Mesendoderm (in vitro differentiated cells): ENCODE results near the gene SRMS.
"Not testable (repeated sequence)": the region's sequence is repeated elsewhere in the genome, so short reads cannot be mapped to it uniquely, and the experiment has no call there.

Source experiments
- DNase-seq: peaks from one replicate; pipeline ENCODE4 v3.0.0; 2013
- H2AK5ac ChIP-seq: 2 replicates; pipeline ENCODE4 v1.6.1; 2013; ENCODE audit warnings: low read length, inconsistent platforms
- H2BK120ac ChIP-seq: 2 replicates; pipeline ENCODE4 v1.6.1; 2013; ENCODE audit warnings: low read depth, mild to moderate bottlenecking, low read length, moderate library complexity, mixed read lengths
- H2BK15ac ChIP-seq: replicated peaks from 2 replicates; pipeline ENCODE4 v1.6.1; 2013; ENCODE audit warnings: low read depth, mild to moderate bottlenecking, moderate library complexity
- H2BK5ac ChIP-seq: 2 replicates; pipeline ENCODE4 v1.6.1; 2013; ENCODE audit warnings: low read length, inconsistent platforms
- H3K18ac ChIP-seq: 2 replicates; pipeline ENCODE4 v1.6.1; 2013; ENCODE audit warnings: mild to moderate bottlenecking, low read length, mixed read lengths
- H3K23ac ChIP-seq: one replicate; pipeline ENCODE4 v1.6.1; 2013; ENCODE audit warnings: low read length
- H3K27ac ChIP-seq: 2 replicates; pipeline ENCODE4 v1.5.1; 2013; ENCODE audit warnings: low read depth, mild to moderate bottlenecking, inconsistent platforms, low read length, moderate library complexity
- H3K27me3 ChIP-seq: 2 replicates; pipeline ENCODE4 v1.6.1; 2013; ENCODE audit warnings: low read length, control low read depth, mild to moderate bottlenecking, inconsistent platforms; ENCODE audit not compliant: insufficient read depth, poor library complexity
- H3K36me3 ChIP-seq: 2 replicates; pipeline ENCODE4 v1.6.1; 2013; ENCODE audit warnings: low read length, inconsistent platforms; ENCODE audit not compliant: control insufficient read depth, insufficient read depth
- H3K4ac ChIP-seq: one replicate; pipeline ENCODE4 v1.6.1; 2013; ENCODE audit warnings: low read depth, mild to moderate bottlenecking, low read length, moderate library complexity
- H3K4me1 ChIP-seq: 2 replicates; pipeline ENCODE4 v1.6.1; 2013; ENCODE audit warnings: low read depth, low read length, inconsistent platforms; ENCODE audit not compliant: control insufficient read depth
- H3K4me2 ChIP-seq: 2 replicates; pipeline ENCODE4 v1.6.1; 2013; ENCODE audit warnings: low read length
- H3K4me3 ChIP-seq: 2 replicates; pipeline ENCODE4 v1.5.1; 2013; ENCODE audit warnings: mild to moderate bottlenecking, low read length
- H3K56ac ChIP-seq: one replicate; pipeline ENCODE4 v1.6.1; 2013; ENCODE audit warnings: low read length
- H3K79me1 ChIP-seq: 2 replicates; pipeline ENCODE4 v1.6.1; 2013; ENCODE audit warnings: low read length, inconsistent platforms
- H3K79me2 ChIP-seq: 2 replicates; pipeline ENCODE4 v1.6.1; 2013; ENCODE audit warnings: mild to moderate bottlenecking, low read length; ENCODE audit not compliant: control insufficient read depth, insufficient read depth
- H3K9ac ChIP-seq: 2 replicates; pipeline ENCODE4 v1.6.1; 2013; ENCODE audit warnings: low read length, inconsistent platforms
- H4K5ac ChIP-seq: one replicate; pipeline ENCODE4 v1.6.1; 2013; ENCODE audit warnings: low read length
- H4K8ac ChIP-seq: one replicate; pipeline ENCODE4 v1.6.1; 2013; ENCODE audit warnings: low read depth, mild to moderate bottlenecking, control low read depth, low read length, moderate library complexity
- WGBS: extraction: QIAGEN DNeasy Blood & Tissue Kit; methylation state at CpG from one replicate; pipeline ENCODE4 v1.1.7; 2013; ENCODE audit warnings: low lambda C conversion rate, missing lambda C conversion rate; ENCODE audit not compliant: insufficient coverage; ENCODE audit errors: extremely low coverage; 5-methylcytosine and 5-hydroxymethylcytosine counted together

Gene SRMS

DNA sequence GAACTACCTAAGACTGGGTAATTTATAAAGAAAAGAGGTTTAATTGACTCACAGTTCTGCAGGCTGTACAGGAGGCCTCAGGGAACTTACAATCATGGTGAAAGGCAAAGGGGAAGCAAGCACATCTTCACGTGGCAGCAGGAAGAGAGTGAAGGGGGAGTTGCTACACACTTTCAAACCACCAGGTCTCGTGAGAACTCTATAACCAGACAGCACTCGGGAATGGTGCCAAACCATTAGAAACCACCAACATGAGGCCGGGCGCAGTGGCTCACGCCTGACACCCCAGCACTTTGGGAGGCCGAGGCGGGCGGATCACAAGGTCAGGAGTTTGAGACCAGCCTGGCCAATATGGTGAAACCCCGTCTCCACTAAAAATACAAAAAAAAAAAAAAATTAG lies 33.0 kb downstream of the SRMS start:
- H2BK5ac ChIP-seq, H3K36me3 ChIP-seq, H3K79me2 ChIP-seq, H3K4ac ChIP-seq, H3K27me3 ChIP-seq, H3K56ac ChIP-seq, H3K18ac ChIP-seq, H3K4me3 ChIP-seq, H2BK15ac ChIP-seq, H2BK120ac ChIP-seq, H3K4me2 ChIP-seq, DNase-seq, H3K9ac ChIP-seq, H4K5ac ChIP-seq, H2AK5ac ChIP-seq, H3K79me1 ChIP-seq, H3K4me1 ChIP-seq, H3K23ac ChIP-seq, H4K8ac ChIP-seq, H3K27ac ChIP-seq: not testable (repeated sequence)
- no CpG with 5 or more reads among the region's 10 CpGs for WGBS

DNA sequence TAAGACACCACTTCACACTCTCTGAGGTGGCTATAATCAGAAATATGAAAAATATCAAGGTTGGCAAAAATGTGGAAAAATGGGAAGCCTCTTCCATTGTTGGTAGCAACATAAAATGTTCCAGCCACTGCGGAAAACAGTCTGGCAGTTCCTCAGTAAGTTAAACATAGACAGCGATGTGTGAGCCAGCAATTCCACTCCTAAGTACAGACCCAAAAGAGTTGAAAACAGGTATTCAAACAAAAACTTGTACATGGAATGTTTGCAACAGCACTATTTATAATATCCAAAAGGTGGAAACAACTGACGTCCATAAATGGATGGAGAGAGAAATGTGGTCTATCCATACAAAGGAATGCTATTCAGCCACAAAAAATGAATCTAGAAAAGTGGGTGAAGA lies 34.3 kb downstream of the SRMS start:
- DNase-seq, result no peak
- no peak overlapping the region for H2BK120ac ChIP-seq
- no peak overlapping the region for H3K27ac ChIP-seq
- H3K9ac ChIP-seq, result no peak overlapping the region
- H3K79me1 ChIP-seq, result no peaks in the 10 kb centered on the region
- no peak overlapping the region for H3K4me3 ChIP-seq
- H4K5ac ChIP-seq, result no peak overlapping the region
- no peak overlapping the region for H3K18ac ChIP-seq
- H3K79me2 ChIP-seq, result no peaks in the 10 kb centered on the region
- no peak overlapping the region for H3K4me2 ChIP-seq
- no peaks in the 10 kb centered on the region for H3K27me3 ChIP-seq
- no peak overlapping the region for H3K4ac ChIP-seq
- no peaks in the 10 kb centered on the region for H3K4me1 ChIP-seq
- H3K36me3 ChIP-seq, result no peaks in the 10 kb centered on the region
- H3K56ac ChIP-seq, result no peak overlapping the region
- H2AK5ac ChIP-seq, result no peak overlapping the region
- no peak overlapping the region for H2BK5ac ChIP-seq
- no peak overlapping the region for H2BK15ac ChIP-seq
- no CpG with 5 or more reads among the region's 3 CpGs for WGBS
- no peak overlapping the region for H3K23ac ChIP-seq
- H4K8ac ChIP-seq, result no peak overlapping the region

DNA sequence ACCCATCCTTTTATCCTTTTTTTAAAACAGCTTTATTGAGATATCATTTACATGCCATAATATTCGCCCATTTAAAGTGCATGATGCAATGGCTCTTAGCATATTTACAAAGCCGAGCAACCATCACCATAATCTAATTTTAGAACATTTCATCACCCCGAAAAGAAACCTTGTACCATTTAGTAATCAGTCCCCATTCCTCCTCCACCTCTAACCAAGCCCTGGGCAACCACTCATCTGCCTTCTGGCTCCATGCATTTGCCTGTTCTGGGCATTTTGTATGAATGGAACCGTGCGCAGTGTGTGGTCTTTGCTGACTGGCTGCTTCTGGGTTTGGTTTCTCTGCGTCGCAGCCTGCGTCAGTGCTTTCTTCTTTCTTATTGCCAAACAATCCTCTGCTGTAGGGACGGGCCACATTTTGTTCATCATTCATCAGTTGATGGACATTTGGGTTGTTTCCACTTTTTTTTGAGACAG lies 38.4 kb downstream of the SRMS start:
- Histone ChIP-seq H3K79me1 (no peaks in the 10 kb centered on the region), H3K18ac (no peak overlapping the region), H3K79me2 (no peaks in the 10 kb centered on the region), H2BK5ac (no peak overlapping the region), H4K8ac (no peak overlapping the region), H3K4ac (no peak overlapping the region), H2BK120ac (no peak overlapping the region), H3K27ac (no peak overlapping the region), H3K56ac (no peak overlapping the region), H3K27me3 (no peaks in the 10 kb centered on the region), H3K4me3 (no peak overlapping the region), H3K36me3 (no peaks in the 10 kb centered on the region), H4K5ac (no peak overlapping the region), H2AK5ac (no peak overlapping the region), H3K9ac (no peak overlapping the region), H3K4me2 (no peak overlapping the region), H3K4me1 (no peaks in the 10 kb centered on the region), H3K23ac (no peak overlapping the region), H2BK15ac (no peak overlapping the region)
- DNase-seq, result no peak
- WGBS, result no CpG with 5 or more reads among the region's 9 CpGs

DNA sequence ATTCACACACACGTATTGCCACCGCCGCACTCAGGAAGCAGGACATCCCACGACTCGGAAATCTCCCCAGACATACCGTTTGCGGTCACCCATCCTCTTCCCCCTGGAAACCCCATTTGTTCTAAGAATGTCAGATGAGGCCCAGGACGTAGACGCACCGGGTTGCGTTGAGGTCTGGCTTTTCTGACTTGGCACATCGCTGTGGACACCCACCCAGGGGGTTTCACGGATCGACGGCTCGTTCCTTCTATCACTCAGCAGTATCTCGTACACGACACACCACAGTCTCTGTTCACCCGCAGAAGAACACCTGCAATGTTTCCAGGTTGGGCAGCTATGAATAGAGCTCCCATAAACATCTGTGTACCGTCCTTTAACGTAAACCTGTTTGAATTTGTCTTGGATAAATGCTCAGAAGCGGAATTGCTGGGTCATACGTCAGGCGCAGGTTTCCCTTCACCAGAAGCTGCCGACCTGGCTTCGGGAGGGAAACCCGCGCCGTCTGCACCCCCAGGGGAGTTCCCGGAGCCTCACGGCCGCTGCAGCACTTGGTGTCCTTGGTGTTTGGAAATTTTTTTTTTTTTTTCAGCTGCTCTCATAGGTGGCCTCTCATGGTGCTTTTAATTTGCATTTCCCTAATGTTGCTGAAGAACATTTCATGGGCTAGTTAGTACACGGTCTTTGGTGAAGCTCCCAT lies 39.3 kb downstream of the SRMS start:
- no peak for DNase-seq
- no peak overlapping the region for H2BK120ac ChIP-seq
- H3K27ac ChIP-seq, result no peak overlapping the region
- no peaks in the 10 kb centered on the region for H3K79me1 ChIP-seq
- WGBS, result no CpG with 5 or more reads among the region's 33 CpGs
- no peak overlapping the region for H3K56ac ChIP-seq
- no peaks in the 10 kb centered on the region for H3K4me1 ChIP-seq
- H3K4ac ChIP-seq, result no peak overlapping the region
- H3K4me3 ChIP-seq, result no peak overlapping the region
- no peak overlapping the region for H4K5ac ChIP-seq
- H4K8ac ChIP-seq, result no peak overlapping the region
- H3K27me3 ChIP-seq, result no peaks in the 10 kb centered on the region
- no peaks in the 10 kb centered on the region for H3K36me3 ChIP-seq
- no peak overlapping the region for H3K9ac ChIP-seq
- no peak overlapping the region for H2BK15ac ChIP-seq
- no peak overlapping the region for H3K18ac ChIP-seq
- H3K79me2 ChIP-seq, result no peaks in the 10 kb centered on the region
- H3K4me2 ChIP-seq, result no peak overlapping the region
- no peak overlapping the region for H2AK5ac ChIP-seq
- H3K23ac ChIP-seq, result no peak overlapping the region
- H2BK5ac ChIP-seq, result no peak overlapping the region

DNA sequence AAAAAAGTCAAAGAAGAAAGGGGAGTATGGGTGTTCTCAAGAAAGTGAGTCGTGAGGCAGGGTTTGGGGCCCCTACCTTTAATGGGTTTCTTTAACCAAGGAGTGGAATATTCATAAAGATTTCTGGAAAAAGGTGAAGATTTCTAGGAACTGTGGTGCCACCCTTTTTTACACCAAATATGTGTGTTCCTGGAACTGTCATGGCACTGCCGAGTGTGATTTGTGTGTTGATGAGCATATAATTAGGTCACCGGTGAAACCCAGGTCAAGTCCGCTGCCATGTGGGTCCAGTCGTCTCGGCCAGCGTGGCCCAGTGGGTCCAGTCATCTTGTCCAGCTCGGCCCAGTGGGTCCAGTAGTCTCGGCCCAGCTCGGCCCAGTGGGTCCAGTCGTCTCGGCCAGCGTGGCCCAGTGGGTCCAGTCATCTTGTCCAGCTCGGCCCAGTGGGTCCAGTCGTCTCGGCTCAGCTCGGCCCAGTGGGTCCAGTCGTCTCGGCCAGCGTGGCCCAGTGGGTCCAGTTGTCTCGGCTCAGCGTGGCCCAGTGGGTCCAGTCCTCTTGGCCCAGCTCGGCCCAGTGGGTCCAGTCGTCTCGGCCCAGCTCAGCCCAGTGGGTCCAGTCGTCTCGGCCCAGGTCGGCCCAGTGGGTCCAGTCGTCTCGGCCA lies 40.3 kb downstream of the SRMS start:
- Histone ChIP-seq H3K18ac (no peak overlapping the region), H3K27ac (no peak overlapping the region), H2AK5ac (no peak overlapping the region), H3K23ac (no peak overlapping the region), H3K4me3 (no peak overlapping the region), H4K5ac (no peak overlapping the region), H3K79me1 (no peaks in the 10 kb centered on the region), H3K4ac (no peak overlapping the region), H2BK5ac (no peak overlapping the region), H3K36me3 (no peaks in the 10 kb centered on the region), H3K9ac (no peak overlapping the region), H2BK120ac (no peak overlapping the region), H3K4me2 (no peak overlapping the region), H3K79me2 (no peaks in the 10 kb centered on the region), H4K8ac (no peak overlapping the region), H2BK15ac (no peak overlapping the region), H3K27me3 (no peaks in the 10 kb centered on the region), H3K56ac (no peak overlapping the region), H3K4me1 (no peaks in the 10 kb centered on the region)
- WGBS, result no CpG with 5 or more reads among the region's 30 CpGs
- DNase-seq, result no peak
